ENCODE results near the gene FYB1.
"Not testable (repeated sequence)": the region's sequence is repeated elsewhere in the genome, so short reads cannot be mapped to it uniquely, and the experiment has no call there.

FYB1 gene

DNA sequence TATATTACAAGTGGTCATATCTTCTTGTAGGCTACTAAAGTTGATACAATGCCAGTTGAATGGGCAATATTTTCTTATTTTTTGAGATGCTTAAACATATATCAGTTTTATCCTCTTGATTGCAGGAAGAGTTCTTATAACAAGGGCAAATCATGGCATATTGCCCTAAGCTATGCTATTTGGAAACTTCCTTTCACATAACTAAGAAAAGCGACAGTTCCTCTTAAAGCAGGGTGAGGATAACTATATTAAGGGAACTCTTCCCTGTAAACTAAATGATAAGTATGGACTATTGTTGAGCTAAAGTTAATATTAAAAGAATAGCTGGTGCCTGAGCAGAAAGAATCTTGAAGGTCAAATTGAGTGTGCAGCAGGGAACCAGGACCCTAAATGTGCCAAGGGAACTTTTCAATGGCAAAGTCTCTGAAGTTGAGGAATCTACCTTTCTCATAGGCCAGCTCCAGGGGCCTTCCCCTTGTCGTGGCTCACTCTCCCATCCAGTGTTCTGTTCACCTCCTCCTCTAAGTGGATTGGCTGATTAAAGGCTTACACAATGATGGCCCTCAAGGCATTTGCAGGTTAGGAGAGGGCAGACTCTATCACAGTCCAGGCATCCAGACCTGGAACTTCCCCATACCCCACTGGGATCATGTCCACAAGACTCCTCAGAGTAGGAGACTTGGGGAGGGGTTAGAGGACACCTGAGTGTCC, 26.8 kb downstream of the FYB1 start:
- H3K9me3 Mint-ChIP-seq: no peaks in the 10 kb centered on the region
- H3K36me3 Mint-ChIP-seq (ENCODE audit: low read depth): peaks cover 3% of the 10 kb centered on the region
- DNase-seq (no peak), ATAC-seq (no peak)
- no peaks in the 10 kb centered on the region for H3K27me3 Mint-ChIP-seq
- H3K27ac Mint-ChIP-seq: peak overlapping the region; percentile 97
- peak overlapping the region; percentile 75 for H3K4me3 Mint-ChIP-seq
- H3K4me1 Mint-ChIP-seq: peaks cover 94% of the 10 kb centered on the region

DNA sequence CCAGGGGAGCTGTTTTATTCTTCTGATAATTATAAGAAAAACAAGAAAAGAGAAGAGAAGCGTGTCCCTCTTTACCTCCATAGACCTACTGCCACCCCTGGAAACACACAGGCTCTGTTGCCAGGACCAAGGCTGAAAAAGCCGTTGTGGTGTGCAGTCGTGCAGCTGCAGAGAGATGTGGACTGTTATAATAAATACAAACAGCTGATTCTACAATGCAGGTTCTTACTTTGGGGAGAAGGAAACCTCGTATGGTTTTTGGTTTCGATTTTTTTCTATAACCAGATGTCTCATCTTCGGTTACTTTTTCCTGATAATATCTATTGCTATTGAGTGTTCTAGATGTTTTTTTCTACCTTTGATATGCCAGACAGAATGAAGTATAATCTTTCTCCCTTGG, 28.1 kb downstream of the FYB1 start:
- Mint-ChIP-seq H3K27me3 (no peaks in the 10 kb centered on the region), H3K4me3 (peak overlapping the region; percentile 79), H3K4me1 (peaks cover 94% of the 10 kb centered on the region), H3K9me3 (no peaks in the 10 kb centered on the region), H3K27ac (peak overlapping the region; percentile 96), H3K36me3 (ENCODE audit: low read depth) (peaks cover 3% of the 10 kb centered on the region)
- ATAC-seq (no peak), DNase-seq (no peak)

DNA sequence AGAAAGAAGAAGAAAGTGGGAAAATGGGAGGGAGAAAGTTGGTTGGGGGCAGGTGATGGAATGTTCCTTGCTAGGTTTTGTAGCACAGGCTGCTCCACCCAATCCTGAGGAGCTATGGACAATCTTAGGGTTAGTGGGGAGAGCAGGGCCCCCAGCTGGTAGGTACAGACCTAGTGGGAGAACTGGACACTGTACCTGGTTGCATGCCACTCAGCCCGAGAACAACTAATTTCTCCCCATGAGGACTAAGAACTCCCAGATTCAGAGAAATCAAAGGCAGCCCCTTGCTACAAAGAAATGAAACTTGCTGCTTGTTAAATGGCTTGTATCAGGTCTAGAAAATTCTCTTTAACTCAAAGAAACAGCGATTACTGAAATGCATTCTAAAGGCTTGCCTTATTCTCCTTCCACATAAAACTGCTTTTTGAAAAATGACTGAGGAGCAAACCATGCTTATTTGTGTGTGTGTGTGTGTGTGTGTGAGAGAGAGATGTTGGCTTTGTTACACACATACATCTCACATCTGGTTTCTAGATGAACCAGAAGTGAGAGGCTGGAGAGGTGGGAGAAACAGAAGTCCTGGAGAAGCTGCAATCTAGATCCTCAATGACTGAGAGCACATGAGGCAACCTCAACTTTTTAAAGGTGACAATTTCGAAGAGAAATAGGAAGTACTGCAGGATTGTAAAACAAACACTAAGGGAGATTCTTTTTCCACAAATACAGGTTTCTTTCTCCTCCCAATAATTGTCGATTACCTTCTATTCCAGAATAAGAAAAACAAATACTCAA, 28.9 kb downstream of the FYB1 start:
- H3K27ac Mint-ChIP-seq: peak overlapping the region; percentile 96
- H3K36me3 Mint-ChIP-seq (ENCODE audit: low read depth): peaks cover 3% of the 10 kb centered on the region
- peak overlapping the region; percentile 79 for H3K4me3 Mint-ChIP-seq
- H3K4me1 Mint-ChIP-seq: peaks cover 96% of the 10 kb centered on the region
- no peaks in the 10 kb centered on the region for H3K9me3 Mint-ChIP-seq
- ATAC-seq (no peak), DNase-seq (no peak)
- H3K27me3 Mint-ChIP-seq: no peaks in the 10 kb centered on the region

DNA sequence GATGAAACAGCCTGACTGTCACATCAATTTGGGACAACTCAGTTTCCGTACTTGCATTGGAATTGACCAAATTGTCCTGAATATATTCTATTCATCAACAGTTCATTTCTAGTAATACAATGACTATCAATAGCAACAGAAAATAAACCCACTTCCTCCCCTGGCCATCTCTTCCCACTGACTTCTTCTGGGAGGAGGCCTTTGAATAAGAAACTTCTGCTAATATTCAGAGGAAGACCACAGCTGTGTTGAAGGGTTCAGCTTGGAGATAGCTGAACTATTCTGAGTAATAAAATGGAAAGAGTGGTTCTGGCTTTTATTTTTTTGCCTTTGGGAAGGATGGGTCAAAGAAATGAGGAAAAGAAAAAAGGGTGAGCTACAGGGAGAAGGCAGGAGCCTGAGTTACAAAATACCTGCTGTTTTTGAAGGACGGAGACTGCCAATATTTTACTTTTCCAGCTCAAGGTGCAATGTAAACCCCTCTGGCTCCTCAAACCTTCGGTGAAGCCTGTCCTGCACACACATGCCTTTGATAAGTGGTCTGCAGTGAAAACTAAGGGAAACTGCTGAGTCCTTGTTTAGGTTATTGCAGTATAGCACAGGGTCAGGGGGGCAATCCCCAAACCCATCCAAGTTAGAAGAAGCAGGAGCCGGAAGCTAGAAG, 29.9 kb downstream of the FYB1 start:
- peak overlapping the region; percentile 79 for H3K4me3 Mint-ChIP-seq

DNA sequence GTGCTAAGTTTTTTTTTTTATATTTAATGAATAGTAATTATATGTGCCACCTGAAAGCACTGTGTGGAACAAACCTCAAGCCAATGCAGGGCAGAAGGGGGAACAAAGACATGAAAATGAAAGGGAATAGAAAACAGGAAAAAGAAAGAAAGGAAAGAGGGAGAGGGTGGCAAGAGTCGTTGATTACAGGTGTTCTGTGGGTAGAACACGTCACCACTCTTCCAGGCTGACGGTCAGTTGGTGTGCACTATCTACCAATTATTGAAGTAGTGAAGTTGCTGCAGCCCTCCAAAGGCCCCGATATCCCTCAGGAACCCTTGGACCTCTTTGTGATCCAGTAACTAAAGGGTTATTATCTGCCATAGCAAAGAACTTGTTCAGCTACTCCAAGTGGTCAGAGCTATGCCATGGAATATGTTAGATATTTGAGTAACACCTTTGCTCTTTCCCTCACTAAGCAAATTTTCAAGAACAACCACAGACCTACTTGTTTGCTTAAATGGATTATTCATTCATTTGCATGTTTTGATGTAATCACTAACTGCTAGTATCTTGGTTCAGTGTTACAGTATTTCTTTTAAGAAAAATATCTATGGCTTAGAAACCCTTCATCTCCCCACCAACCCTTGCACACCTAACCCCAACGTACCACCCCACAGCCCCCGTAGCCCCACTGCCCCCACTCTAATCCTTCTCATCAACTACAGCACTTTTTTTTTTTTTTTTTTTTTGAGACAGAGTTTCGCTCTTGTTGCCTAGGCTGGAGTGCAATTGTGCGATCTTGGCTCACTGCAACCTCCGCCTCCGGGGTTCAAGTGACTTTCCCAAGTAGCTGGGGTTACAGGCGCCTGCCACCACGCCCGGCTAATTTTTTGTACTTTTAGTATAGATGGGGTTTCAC, 31.3 kb downstream of the FYB1 start:
- ATAC-seq (peak; percentile 70), DNase-seq (no peak)
- Mint-ChIP-seq H3K4me1 (peaks cover 91% of the 10 kb centered on the region), H3K9me3 (no peaks in the 10 kb centered on the region), H3K27me3 (no peaks in the 10 kb centered on the region), H3K4me3 (peak overlapping the region; percentile 79), H3K36me3 (ENCODE audit: low read depth) (peaks cover 1% of the 10 kb centered on the region), H3K27ac (peak overlapping the region; percentile 96)

More for the DNA sequence above, 29.9 kb downstream of the FYB1 start:
- H3K4me1 Mint-ChIP-seq: peaks cover 93% of the 10 kb centered on the region
- ATAC-seq (no peak), DNase-seq (no peak)
- H3K27me3 Mint-ChIP-seq: no peaks in the 10 kb centered on the region
- peaks cover 1% of the 10 kb centered on the region for H3K36me3 Mint-ChIP-seq (ENCODE audit: low read depth)
- no peaks in the 10 kb centered on the region for H3K9me3 Mint-ChIP-seq
- peak overlapping the region; percentile 96 for H3K27ac Mint-ChIP-seq

DNA sequence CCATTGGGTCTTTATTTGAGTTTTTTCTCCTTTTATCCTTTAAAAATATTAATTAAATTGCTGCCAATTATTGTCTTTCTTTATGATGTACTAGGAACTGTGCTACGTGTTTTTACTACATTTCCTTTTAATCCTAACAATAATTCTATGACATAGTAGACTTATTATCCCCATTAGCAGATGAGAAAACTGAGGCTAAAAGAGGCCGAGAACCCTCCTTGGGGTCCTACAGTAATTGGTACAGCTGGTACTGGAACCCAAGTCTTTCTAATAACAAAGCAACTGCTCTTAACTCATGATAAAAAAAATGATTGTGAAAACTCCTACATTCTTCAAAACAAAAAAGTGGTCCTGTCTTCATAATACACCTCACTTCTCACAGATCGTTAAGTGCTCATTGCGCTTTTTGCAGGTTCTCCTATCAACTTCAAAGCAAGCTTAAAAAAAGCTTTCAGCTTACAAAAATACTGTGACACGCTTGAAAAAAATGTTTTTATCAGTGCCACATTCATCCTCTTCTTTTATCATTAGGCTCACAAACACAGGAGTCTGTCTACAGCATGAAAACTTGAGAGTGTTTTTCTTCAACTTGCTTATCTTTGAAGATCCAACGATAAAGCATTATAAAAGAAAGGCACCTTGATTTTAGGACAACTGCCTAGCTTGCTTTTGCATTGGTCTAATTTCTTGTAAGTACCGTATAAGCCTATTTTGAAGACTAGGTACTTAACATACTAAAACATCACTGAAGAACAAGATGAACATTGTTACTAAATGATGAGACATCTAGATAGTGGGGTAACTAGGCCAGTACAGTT, 32.4 kb downstream of the FYB1 start:
- ATAC-seq (no peak), DNase-seq (no peak)
- H3K9me3 Mint-ChIP-seq: no peaks in the 10 kb centered on the region
- H3K4me3 Mint-ChIP-seq: peak overlapping the region; percentile 79
- peaks cover 89% of the 10 kb centered on the region for H3K4me1 Mint-ChIP-seq
- peak overlapping the region; percentile 96 for H3K27ac Mint-ChIP-seq
- H3K36me3 Mint-ChIP-seq (ENCODE audit: low read depth): peaks cover 1% of the 10 kb centered on the region
- H3K27me3 Mint-ChIP-seq: no peaks in the 10 kb centered on the region

DNA sequence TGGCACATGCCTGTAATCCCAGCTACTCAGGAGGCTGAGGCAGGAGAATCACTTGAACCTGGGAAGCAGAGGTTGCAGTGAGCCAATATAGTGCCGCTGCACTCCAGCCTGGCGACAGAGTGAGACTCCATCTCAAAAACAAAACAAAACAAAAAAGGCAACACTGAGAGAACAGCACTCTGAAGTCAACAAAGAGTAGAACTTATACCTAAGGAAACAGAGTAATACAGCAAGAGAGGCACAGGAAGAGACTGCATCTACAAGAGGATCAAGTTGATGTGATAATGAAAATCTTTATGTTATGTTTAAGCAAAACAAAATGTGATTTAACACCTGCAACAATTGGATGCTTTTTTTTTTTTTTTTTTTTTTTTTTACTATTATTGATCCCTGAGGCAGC, 33.1 kb downstream of the FYB1 start:
- peaks cover 89% of the 10 kb centered on the region for H3K4me1 Mint-ChIP-seq
- H3K4me3 Mint-ChIP-seq: peak overlapping the region; percentile 79
- H3K9me3 Mint-ChIP-seq: no peaks in the 10 kb centered on the region
- H3K27me3 Mint-ChIP-seq: no peaks in the 10 kb centered on the region
- peak overlapping the region; percentile 96 for H3K27ac Mint-ChIP-seq
- ATAC-seq (no peak), DNase-seq (no peak)
- H3K36me3 Mint-ChIP-seq (ENCODE audit: low read depth): peaks cover 1% of the 10 kb centered on the region

DNA sequence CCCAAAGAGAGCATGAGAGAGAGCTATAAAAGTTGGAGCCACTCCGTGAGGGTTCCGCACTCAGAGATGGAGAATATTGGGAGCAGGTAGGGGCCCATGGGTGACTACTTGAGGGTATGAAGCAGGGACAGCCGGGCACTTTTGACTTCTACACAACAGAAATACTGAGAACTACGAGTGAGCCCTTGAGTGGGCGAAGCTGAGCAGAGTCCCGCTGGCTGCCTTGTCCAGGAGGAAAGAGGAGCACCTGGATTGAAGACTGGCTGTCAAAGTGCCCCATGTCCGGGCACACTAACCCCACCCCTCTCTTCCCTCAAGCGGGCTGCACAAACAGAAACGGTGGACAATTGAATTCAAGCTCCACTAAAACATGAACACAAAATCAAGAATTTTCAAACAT, 33.6 kb downstream of the FYB1 start:
- Mint-ChIP-seq H3K4me1 (peaks cover 89% of the 10 kb centered on the region), H3K27ac (peak overlapping the region; percentile 96), H3K27me3 (no peaks in the 10 kb centered on the region), H3K36me3 (ENCODE audit: low read depth) (peaks cover 1% of the 10 kb centered on the region), H3K9me3 (no peaks in the 10 kb centered on the region), H3K4me3 (peak overlapping the region; percentile 79)
- ATAC-seq (no peak), DNase-seq (no peak)

DNA sequence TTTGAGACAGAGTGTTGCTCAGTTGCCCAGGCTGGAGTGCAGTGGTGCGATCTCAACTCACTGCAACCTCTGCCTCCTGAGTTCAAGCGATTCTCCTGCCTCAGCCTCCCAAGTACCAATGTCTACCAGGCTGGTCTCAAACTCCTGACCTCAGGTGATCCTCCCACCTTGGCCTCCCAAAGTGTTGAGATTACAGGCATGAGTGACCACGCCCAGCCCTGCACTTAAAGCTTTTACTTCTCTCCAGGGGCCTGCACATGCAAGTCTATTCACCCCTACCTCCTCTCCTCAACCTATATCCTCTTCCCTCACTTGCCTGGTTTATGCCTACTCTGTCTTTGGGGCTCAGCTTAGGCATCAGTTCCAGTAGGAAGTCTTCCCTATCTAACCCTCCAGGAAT, 39.8 kb downstream of the FYB1 start:
- not testable (repeated sequence) for ATAC-seq; H3K27me3 Mint-ChIP-seq; H3K9me3 Mint-ChIP-seq; DNase-seq; H3K36me3 Mint-ChIP-seq (ENCODE audit: low read depth)
- H3K27ac Mint-ChIP-seq: peak overlapping the region; percentile 94
- peak overlapping the region; percentile 73 for H3K4me3 Mint-ChIP-seq
- H3K4me1 Mint-ChIP-seq: peaks cover 94% of the 10 kb centered on the region

DNA sequence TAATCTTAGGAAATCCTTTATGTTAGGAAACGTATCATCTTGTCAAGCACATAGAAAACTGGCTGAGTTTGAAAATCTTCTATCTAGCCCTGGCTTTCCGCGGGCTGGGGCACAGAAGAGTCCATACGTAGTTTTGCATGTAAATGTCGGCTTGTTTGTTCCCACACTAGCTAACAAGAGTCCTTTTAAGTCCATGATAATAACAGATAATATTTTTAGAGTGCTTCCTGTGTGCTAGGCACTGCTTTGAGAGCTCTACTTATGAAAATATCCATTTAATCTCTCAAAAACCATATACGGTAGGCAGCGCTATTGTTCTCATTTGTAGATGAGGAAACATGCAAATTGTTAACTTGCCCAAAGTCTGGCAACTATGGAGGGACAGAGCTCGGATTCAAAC, 40.5 kb downstream of the FYB1 start:
- Mint-ChIP-seq H3K36me3 (ENCODE audit: low read depth) (peaks cover 3% of the 10 kb centered on the region), H3K27me3 (no peaks in the 10 kb centered on the region), H3K27ac (peak overlapping the region; percentile 94), H3K4me1 (peaks cover 96% of the 10 kb centered on the region), H3K9me3 (no peaks in the 10 kb centered on the region), H3K4me3 (peak overlapping the region; percentile 73)
- ATAC-seq (no peak), DNase-seq (no peak)

DNA sequence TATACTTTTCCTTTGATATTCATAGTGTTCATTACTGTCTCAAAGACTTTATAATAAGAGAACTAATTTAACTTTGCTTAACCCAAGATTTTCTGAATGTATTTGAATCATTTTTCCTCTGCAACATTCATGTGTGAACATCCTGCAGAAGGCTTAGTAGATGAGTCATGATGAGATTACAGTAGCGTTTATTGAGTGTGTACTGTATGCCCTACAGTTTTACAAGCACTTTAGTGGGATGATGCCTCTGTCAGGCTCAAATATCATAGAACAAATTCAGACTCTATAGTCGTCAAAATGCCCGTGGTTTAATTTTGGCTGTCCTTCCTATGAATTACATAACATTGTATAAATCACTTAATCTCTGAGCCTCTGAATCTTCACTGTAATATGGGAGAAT, 41.2 kb downstream of the FYB1 start:
- peaks cover 97% of the 10 kb centered on the region for H3K4me1 Mint-ChIP-seq
- ATAC-seq: peak; percentile 35

DNA sequence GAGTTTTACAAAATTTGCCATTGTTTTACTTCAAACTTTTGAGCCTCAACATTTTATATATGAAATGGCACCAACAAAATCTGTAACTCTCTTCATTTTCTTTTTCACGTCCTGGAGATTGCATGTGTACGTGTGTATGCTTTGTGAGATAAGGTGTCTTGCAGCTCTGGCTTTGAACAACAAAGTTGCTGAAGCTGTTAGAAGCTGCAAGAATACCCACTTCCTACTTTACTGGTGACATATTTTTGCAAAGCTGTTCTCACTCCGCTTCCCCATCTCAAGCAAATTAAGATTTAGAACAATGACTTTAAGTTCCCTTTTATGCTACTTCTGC, 41.8 kb downstream of the FYB1 start:
- peaks cover 12% of the 10 kb centered on the region for H3K36me3 Mint-ChIP-seq (ENCODE audit: low read depth)
- DNase-seq (no peak), ATAC-seq (no peak)
- no peaks in the 10 kb centered on the region for H3K27me3 Mint-ChIP-seq
- peak overlapping the region; percentile 73 for H3K4me3 Mint-ChIP-seq
- no peaks in the 10 kb centered on the region for H3K9me3 Mint-ChIP-seq
- H3K4me1 Mint-ChIP-seq: peaks cover 95% of the 10 kb centered on the region
- peak overlapping the region; percentile 94 for H3K27ac Mint-ChIP-seq

More for the DNA sequence above, 41.2 kb downstream of the FYB1 start:
- Mint-ChIP-seq H3K27me3 (no peaks in the 10 kb centered on the region), H3K4me3 (peak overlapping the region; percentile 73), H3K27ac (peak overlapping the region; percentile 94), H3K9me3 (no peaks in the 10 kb centered on the region), H3K36me3 (ENCODE audit: low read depth) (peaks cover 6% of the 10 kb centered on the region)
- no peak for DNase-seq

DNA sequence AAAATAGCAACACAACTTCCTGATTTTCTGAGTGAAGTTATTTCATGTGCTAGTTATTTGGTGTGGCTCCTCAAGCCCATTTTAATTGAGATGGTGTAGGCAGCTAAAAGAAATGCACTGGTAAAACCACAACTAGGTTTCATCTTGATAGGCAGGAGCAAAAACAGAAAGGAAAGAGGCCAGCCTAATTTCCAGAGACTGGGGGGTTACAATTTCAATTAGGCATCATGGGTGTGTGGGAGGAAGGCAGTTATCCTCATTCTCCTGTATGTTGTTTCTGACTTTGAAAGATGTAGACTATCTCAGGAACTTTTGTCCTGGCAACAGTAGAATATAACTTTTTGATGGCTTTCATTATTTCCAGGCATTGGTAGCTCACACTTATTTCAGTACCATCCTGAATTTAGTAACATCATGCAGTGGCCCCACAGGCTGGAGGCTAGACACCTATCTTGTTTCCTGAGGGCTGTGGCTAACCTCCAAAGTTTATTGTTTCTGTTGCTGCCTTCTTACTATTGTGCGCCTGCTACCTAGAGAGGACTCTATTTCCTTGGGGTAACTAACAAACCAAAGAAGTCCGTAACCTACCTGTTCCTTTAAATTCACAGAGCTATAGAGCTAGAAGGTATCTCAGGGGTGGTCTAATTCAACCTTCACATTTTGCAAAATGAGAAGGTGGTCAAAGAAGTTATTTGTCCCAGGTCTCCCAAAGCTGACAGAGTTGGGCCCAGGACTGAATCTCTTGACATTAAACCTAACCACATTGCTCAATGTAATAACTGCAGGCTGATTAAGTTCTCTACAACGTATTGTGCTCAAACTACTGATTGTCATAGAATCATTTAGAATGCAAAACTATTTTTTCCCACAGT, 42.4 kb downstream of the FYB1 start:
- Mint-ChIP-seq H3K4me3 (peak overlapping the region; percentile 73), H3K9me3 (no peaks in the 10 kb centered on the region), H3K27me3 (no peaks in the 10 kb centered on the region), H3K4me1 (peaks cover 93% of the 10 kb centered on the region), H3K27ac (peak overlapping the region; percentile 94), H3K36me3 (ENCODE audit: low read depth) (peaks cover 14% of the 10 kb centered on the region)
- no peak for DNase-seq
- peak; percentile 77 for ATAC-seq
